ENCODE measurements around the gene PSMB3. TPM values are rescaled to one million over a fixed set of nuclear protein-coding genes. Genes with fewer than 3 reads are reported as not detected.

Gene PSMB3
- total and polyA plus RNA-seq, 9 of the 15 experiments (the other 6 are each of a cell fraction or from before 2014, with no cell fraction given): 460 to 2,775 (median 574) TPM

DNA sequence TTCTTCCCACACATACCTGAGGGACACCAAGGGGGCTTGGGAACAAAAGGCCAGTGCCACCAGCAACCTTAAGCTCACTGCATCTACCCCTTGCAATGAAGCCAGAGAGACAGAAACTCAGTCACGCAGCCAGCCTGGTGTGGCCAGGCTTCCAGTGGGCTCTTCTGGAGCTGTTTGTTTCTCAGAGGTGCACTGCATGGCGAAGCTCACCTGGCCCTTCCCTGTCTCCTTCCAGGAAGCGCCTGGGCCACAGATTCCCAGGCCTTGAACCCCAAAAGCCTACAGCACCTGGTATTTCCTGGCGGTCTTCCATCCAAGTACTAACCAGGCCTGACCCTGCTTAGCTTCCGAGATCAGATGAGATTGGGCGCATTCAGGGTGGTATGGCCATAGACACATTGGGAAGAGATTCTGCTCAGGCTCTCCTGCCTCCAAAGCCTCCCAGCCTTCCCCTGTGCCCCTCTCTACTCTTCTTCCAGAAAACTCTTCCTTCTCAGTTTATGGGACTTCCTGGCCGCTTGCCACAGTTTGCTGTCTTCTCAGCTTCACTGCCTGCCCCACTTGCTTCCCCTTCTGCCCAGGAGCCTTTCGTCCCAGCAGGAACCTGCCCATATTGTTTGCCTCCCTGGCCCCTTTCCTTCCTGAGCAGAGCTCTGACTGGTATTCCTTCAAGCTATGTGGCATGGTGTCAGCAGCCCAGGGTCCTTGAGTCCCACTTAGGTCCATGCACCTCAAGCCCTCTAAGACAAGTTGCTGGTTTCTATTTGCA, 20.8 kb upstream of the PSMB3 start:
- FAIRE-seq (no peak), ATAC-seq (no peak), DNase-seq (ENCODE audit: extremely low read depth in 1 of 4, low spot score in 3 of 4) (no peak)
- in situ Hi-C loops (cut with MboI) (loop anchor here (5.0 kb wide), 1 partner anchor 54 kb away; no protein-coding TSS in a partner anchor), intact Hi-C loops (cut with micrococcal nuclease) (no loop called here)
- H3K4me3 ChIP-seq: peak overlapping the region; percentile 55; the same call in 1 of the 2 replicates
- TF ChIP-seq BRD9 (IDR thresholded peaks at IDR 0.05; ENCODE audit: low read depth, partially characterized antibody) (no peak), NFIC (IDR thresholded peaks at IDR 0.05) (peak; percentile 44; the same call in 1 of the 2 replicates)
- TF ChIP-seq, protein P1, sequence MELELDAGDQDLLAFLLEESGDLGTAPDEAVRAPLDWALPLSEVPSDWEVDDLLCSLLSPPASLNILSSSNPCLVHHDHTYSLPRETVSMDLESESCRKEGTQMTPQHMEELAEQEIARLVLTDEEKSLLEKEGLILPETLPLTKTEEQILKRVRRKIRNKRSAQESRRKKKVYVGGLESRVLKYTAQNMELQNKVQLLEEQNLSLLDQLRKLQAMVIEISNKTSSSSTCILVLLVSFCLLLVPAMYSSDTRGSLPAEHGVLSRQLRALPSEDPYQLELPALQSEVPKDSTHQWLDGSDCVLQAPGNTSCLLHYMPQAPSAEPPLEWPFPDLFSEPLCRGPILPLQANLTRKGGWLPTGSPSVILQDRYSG (tag; conservative IDR thresholded peaks at IDR 0.05; ENCODE audit: low read depth): no peak
- peaks cover 24% of the 10 kb centered on the region for H3K79me2 ChIP-seq (ENCODE audit: control insufficient read depth, insufficient read depth, low read length)
- no peaks in the 10 kb centered on the region for H3K9me3 ChIP-seq (replicated peaks; ENCODE audit: control insufficient read depth, insufficient read depth, low read depth, low read length)
- H3K9me1 ChIP-seq (ENCODE audit: control insufficient read depth, insufficient read depth, low read length): peaks cover 3% of the 10 kb centered on the region
- H2AFZ ChIP-seq (ENCODE audit: low read depth, low read length): no peak overlapping the region
- H3K9ac ChIP-seq (ENCODE audit: insufficient read depth in 1 of 2, low read depth in 2 of 2, low read length in 2 of 2): peak overlapping the region; percentile 65 to 96
- peaks cover 43 to 76% of the 10 kb centered on the region in 2 experiments for H3K4me1 ChIP-seq (replicated peaks in 1 of 2; ENCODE audit: control insufficient read depth in 2 of 2, insufficient read depth in 2 of 2, low read length in 2 of 2)
- BruUV-seq (replicated peaks): no TSS peak
- 0 out of 2 replicates have a peak, but pooled peaks cover 3% of the 10 kb centered on the region for H4K20me1 ChIP-seq (replicated peaks; ENCODE audit: control insufficient read depth, insufficient read depth, low read length)
- ChIA-PET CTCF (ENCODE audit: low intra/inter-chr PET ratio) (interaction anchor here (1.1 kb wide), 1 partner anchor 55 kb away, joined by 3 read pairs; no protein-coding TSS in a partner anchor), POLR2A (interaction anchor here (0.6 to 1.8 kb wide), 13 partner anchors 11 to 297 kb away, joined by 3 to 6 read pairs (median 3); partner anchors contain the start of gene MLLT6)
- H3K27me3 ChIP-seq (ENCODE audit: control insufficient read depth in 2 of 2, insufficient read depth in 2 of 2, low read length in 2 of 2): no peaks in the 10 kb centered on the region
- WGBS (ENCODE audit: insufficient coverage, low coverage, missing lambda C conversion rate): 75% methylated on average over 8 of the region's 8 CpGs
- peaks cover 49% of the 10 kb centered on the region; the same call in 2 of the 3 replicates for H3K36me3 ChIP-seq (ENCODE audit: control insufficient read depth, insufficient read depth, low read length)
- H3K27ac ChIP-seq (ENCODE audit: extremely low read depth, low read depth, low read length): peak overlapping the region; percentile 49; the same call in 1 of the 3 replicates
- peak overlapping the region; percentile 88 for H3K4me2 ChIP-seq (ENCODE audit: insufficient read depth, low read length)

Data from K562 (cell line).